ENCODE results near the gene CRYGC. TPM values are rescaled to one million over a fixed set of nuclear protein-coding genes. Genes with fewer than 3 reads are reported as not detected.

Gene CRYGC
- total and polyA plus RNA-seq, 2 of the 13 experiments (the other 11 are each of a cell fraction or from before 2014, with no cell fraction given), result 0.20 to 0.27 TPM

DNA sequence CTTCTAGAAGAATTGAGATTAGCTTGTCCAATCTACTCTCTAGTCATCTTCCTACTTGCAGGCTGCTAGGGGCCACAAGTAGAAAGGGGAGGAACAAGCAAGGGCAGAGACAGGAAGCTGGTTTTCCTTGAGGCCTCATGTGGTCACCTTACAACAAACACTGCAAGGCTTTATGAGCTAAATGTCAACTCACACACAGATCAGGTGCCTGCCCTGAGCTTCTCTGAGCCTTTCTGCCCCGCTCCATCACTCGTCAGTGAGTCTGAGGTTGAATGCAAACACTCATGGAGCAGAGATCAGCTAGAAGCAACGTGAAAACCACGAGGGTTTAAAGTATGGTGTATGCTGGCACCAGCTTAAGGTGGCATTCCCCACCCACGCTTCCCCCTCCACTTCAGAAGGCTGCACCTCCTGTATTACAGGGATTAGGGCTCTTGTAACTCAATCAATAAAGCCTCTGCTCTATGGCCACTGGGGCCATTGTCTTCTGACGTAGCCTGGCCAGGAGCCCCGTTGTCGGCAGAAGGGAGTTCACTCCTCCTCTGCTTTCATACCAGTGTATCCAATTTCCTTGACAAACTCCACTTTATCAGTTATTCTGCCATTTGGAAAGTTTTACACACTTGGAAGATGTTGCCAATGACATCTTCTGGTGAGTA lies 5.4 kb upstream of the CRYGC start (continued):
- TF ChIP-seq, protein P1, sequence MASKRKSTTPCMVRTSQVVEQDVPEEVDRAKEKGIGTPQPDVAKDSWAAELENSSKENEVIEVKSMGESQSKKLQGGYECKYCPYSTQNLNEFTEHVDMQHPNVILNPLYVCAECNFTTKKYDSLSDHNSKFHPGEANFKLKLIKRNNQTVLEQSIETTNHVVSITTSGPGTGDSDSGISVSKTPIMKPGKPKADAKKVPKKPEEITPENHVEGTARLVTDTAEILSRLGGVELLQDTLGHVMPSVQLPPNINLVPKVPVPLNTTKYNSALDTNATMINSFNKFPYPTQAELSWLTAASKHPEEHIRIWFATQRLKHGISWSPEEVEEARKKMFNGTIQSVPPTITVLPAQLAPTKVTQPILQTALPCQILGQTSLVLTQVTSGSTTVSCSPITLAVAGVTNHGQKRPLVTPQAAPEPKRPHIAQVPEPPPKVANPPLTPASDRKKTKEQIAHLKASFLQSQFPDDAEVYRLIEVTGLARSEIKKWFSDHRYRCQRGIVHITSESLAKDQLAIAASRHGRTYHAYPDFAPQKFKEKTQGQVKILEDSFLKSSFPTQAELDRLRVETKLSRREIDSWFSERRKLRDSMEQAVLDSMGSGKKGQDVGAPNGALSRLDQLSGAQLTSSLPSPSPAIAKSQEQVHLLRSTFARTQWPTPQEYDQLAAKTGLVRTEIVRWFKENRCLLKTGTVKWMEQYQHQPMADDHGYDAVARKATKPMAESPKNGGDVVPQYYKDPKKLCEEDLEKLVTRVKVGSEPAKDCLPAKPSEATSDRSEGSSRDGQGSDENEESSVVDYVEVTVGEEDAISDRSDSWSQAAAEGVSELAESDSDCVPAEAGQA (IDR thresholded peaks at IDR 0.05; ENCODE audit: low read depth), result 0 out of 2 replicates have a peak, but pooled peaks have one; percentile 47
- TF ChIP-seq, protein P1 (CRISPR knock-in tag; IDR thresholded peaks at IDR 0.05; ENCODE audit: borderline replicate concordance), result no peak
- TF ChIP-seq ZNF501 (CRISPR knock-in tag; IDR thresholded peaks at IDR 0.05) (0 out of 2 replicates have a peak, but pooled peaks have one; percentile 37), HOXA7 (CRISPR knock-in tag; IDR thresholded peaks at IDR 0.05) (no peak), GATAD2A (CRISPR knock-in tag; IDR thresholded peaks at IDR 0.05) (peak; percentile 42; the same call in 1 of the 2 replicates), TEAD3 (CRISPR knock-in tag; optimal IDR thresholded peaks at IDR 0.05; ENCODE audit: borderline replicate concordance) (peak; percentile 36)

DNA sequence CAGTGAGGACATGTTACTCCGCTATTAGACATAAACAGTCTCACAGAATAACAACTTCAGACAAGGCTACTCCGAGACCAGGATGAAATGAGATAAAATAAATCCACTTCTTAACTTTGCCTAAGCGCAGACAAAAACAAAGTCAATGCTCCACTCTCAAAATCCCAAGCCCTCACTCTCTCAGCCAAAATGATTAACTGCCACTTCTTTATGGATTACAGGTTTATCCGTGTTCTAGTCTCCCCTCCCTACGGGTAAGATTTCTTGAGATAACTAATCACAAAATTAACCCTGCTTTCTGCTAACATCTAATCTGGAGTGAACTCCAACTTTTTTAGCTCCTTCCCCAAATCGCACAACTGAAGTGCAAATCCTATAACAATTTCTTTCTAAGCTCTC lies 1.1 kb upstream of the CRYGC start:
- H2AFZ ChIP-seq (ENCODE audit: low read length), result peak overlapping the region; percentile 24
- TF ChIP-seq CENPX (CRISPR knock-in tag; IDR thresholded peaks at IDR 0.05), result no peak
- TF ChIP-seq, protein P2, sequence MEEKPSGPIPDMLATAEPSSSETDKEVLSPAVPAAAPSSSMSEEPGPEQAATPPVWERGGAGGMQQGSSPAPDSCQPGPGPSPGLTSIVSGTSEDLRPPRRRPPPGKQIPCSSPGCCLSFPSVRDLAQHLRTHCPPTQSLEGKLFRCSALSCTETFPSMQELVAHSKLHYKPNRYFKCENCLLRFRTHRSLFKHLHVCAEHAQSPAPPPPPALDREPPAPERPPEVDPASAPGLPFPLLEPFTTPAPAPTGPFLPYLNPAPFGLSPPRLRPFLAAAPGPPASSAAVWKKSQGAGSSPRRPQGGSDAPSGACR (CRISPR knock-in tag; IDR thresholded peaks at IDR 0.05), result 0 out of 2 replicates have a peak, but pooled peaks have one; percentile 10
- TF ChIP-seq RBM22 (optimal IDR thresholded peaks at IDR 0.05; ENCODE audit: low read length), result no peak
- no peak for TF ChIP-seq TEAD2 (CRISPR knock-in tag; IDR thresholded peaks at IDR 0.05)
- TF ChIP-seq, protein P3, sequence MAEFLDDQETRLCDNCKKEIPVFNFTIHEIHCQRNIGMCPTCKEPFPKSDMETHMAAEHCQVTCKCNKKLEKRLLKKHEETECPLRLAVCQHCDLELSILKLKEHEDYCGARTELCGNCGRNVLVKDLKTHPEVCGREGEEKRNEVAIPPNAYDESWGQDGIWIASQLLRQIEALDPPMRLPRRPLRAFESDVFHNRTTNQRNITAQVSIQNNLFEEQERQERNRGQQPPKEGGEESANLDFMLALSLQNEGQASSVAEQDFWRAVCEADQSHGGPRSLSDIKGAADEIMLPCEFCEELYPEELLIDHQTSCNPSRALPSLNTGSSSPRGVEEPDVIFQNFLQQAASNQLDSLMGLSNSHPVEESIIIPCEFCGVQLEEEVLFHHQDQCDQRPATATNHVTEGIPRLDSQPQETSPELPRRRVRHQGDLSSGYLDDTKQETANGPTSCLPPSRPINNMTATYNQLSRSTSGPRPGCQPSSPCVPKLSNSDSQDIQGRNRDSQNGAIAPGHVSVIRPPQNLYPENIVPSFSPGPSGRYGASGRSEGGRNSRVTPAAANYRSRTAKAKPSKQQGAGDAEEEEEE (CRISPR knock-in tag; IDR thresholded peaks at IDR 0.05; ENCODE audit: borderline replicate concordance), result no peak
- TF ChIP-seq, protein P4, sequence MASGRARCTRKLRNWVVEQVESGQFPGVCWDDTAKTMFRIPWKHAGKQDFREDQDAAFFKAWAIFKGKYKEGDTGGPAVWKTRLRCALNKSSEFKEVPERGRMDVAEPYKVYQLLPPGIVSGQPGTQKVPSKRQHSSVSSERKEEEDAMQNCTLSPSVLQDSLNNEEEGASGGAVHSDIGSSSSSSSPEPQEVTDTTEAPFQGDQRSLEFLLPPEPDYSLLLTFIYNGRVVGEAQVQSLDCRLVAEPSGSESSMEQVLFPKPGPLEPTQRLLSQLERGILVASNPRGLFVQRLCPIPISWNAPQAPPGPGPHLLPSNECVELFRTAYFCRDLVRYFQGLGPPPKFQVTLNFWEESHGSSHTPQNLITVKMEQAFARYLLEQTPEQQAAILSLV (CRISPR knock-in tag; IDR thresholded peaks at IDR 0.05; ENCODE audit: borderline replicate concordance), result no peak
- peak; percentile 0; the same call in 1 of the 2 replicates for TF ChIP-seq SIX1 (CRISPR knock-in tag; IDR thresholded peaks at IDR 0.05; ENCODE audit: borderline replicate concordance)

More for the DNA sequence above, 1.1 kb upstream of the CRYGC start:
- intact Hi-C loops (cut with micrococcal nuclease; ENCODE audit: unreplicated experiment) (loop anchor here (1.0 kb wide), 2 partner anchors 13 to 251 kb away; no protein-coding TSS in a partner anchor), in situ Hi-C loops (cut with HindIII; ENCODE audit: extremely low pct_ligation_motif_present, low pct_unique_long_range_greater_than_20kb) (no loop called here)
- Histone ChIP-seq H3K4me3 (replicated peaks in 1 of 3; ENCODE audit: insufficient read depth in 1 of 3, low read depth in 2 of 3, low read length in 3 of 3) (peak overlapping the region; percentile 46 to 51 (median 46); a peak in 4 of 6 replicates), H3K9ac (ENCODE audit: insufficient read depth, low read depth, low read length) (peak overlapping the region; percentile 59), H3K4me1 (ENCODE audit: insufficient read depth, low read length) (peaks cover 34% of the 10 kb centered on the region), H3K79me2 (ENCODE audit: insufficient read depth, low read length) (no peaks in the 10 kb centered on the region), H3K27ac (ENCODE audit: extremely low read length, insufficient read depth, low read length) (peak overlapping the region; percentile 71), H4K20me1 (ENCODE audit: insufficient read depth, low read length) (no peaks in the 10 kb centered on the region), H3K9me3 (ENCODE audit: low read length) (no peaks in the 10 kb centered on the region), H3K27me3 (ENCODE audit: control insufficient read depth in 1 of 2, insufficient read depth in 2 of 2, low read length in 2 of 2) (no peaks in the 10 kb centered on the region), H3K36me3 (replicated peaks in 1 of 2; ENCODE audit: control insufficient read depth in 1 of 2, insufficient read depth in 2 of 2, low read length in 2 of 2) (no peaks in the 10 kb centered on the region), H3K4me2 (ENCODE audit: low read depth, low read length) (peak overlapping the region; percentile 82)
- ChIA-PET POLR2A (interaction anchor here (0.9 to 1.4 kb wide), 4 partner anchors 12 to 135 kb away, joined by 5 to 11 read pairs (median 8); partner anchors contain the start of genes IDH1 and PIKFYVE), CTCF (ENCODE audit: low intra/inter-chr PET ratio, low total read pairs) (no interaction called here)
- 76% methylated on average over 6 of the region's 6 CpGs for WGBS (ENCODE audit: low lambda C conversion rate)
- ATAC-seq (no peak), DNase-seq (ENCODE audit: low spot score) (no peak), FAIRE-seq (no peak)
- BruUV-seq (replicated peaks), result no TSS peak

Measured in HepG2 (cell line).